Measurements from ENCODE around the gene CAD.

GRCh38 chr2:27263287-27264252 is 46.4 kb downstream of the CAD start:
- no peak for TF ChIP-seq CTCF (IDR thresholded peaks at IDR 0.05; ENCODE audit: low read depth, low read length, missing input control)
- no peak for TF ChIP-seq REST (IDR thresholded peaks at IDR 0.05)
- TF ChIP-seq MAX (IDR thresholded peaks at IDR 0.05), result no peak
- TF ChIP-seq GABPA (IDR thresholded peaks at IDR 0.05 in 1 of 2, conservative IDR thresholded peaks at IDR 0.05 in 1 of 2), result no peak
- TF ChIP-seq FOXA1 (IDR thresholded peaks at IDR 0.05), result no peak

Measured in liver (tissue), 3 donors.